Karpas-422 (cell line): Measurements from ENCODE around the gene ZGLP1. TPM values are rescaled to one million over a fixed set of nuclear protein-coding genes. Genes with fewer than 3 reads are reported as not detected.

Experiments used
- DNase-seq: peaks from one replicate; pipeline ENCODE4 v3.0.0-alpha.2; 2015
- H2AFZ ChIP-seq: fragments of 200-600 bp; sonication (generic); 2 replicates; pipeline ENCODE4 v1.6.1; 2014; ENCODE audit warnings: antibody characterized with exemption, low read length, mixed read lengths
- H3K27ac ChIP-seq: fragments of 200-600 bp; sonication (generic); 2 replicates; pipeline ENCODE4 v1.5.1; 2014; ENCODE audit warnings: mild to moderate bottlenecking, low read length, moderate library complexity
- H3K27me3 ChIP-seq: fragments of 200-600 bp; sonication (generic); 2 replicates; pipeline ENCODE4 v1.6.1; 2014; ENCODE audit warnings: low read length, mixed read lengths
- H3K36me3 ChIP-seq: fragments of 200-600 bp; sonication (generic); 2 replicates; pipeline ENCODE4 v1.6.1; 2014; ENCODE audit warnings: low read length, mixed read lengths; ENCODE audit not compliant: insufficient read depth
- H3K4me1 ChIP-seq: fragments of 200-600 bp; sonication (generic); 2 replicates; pipeline ENCODE4 v1.6.1; 2014; ENCODE audit warnings: mild to moderate bottlenecking, low read length, mixed read lengths
- H3K4me2 ChIP-seq: fragments of 200-600 bp; sonication (generic); 2 replicates; pipeline ENCODE4 v1.6.1; 2014; ENCODE audit warnings: low read length, low read depth, mild to moderate bottlenecking; ENCODE audit not compliant: poor library complexity, severe bottlenecking
- H3K4me3 ChIP-seq: fragments of 200-600 bp; sonication (generic); 2 replicates; pipeline ENCODE4 v1.5.1; 2014; ENCODE audit warnings: mild to moderate bottlenecking, antibody characterized with exemption, low read length, mixed read lengths
- H3K79me2 ChIP-seq: fragments of 200-600 bp; sonication (generic); 2 replicates; pipeline ENCODE4 v1.6.1; 2014; ENCODE audit warnings: mild to moderate bottlenecking, low read length, mixed read lengths
- H3K9ac ChIP-seq: fragments of 200-600 bp; sonication (generic); 2 replicates; pipeline ENCODE4 v1.6.0; 2014; ENCODE audit warnings: low read length
- H3K9me2 ChIP-seq: fragments of 200-600 bp; sonication (generic), shearing (Covaris generic); replicated peaks from 2 replicates; pipeline ENCODE4 v1.6.0; 2014; ENCODE audit warnings: mild to moderate bottlenecking, low read length, moderate library complexity; ENCODE audit not compliant: insufficient read depth
- H3K9me3 ChIP-seq: fragments of 300-700, 200-600 bp; sonication (generic); 2 replicates; pipeline ENCODE4 v1.6.1; 2014; ENCODE audit warnings: low read length, mixed read lengths
- H4K20me1 ChIP-seq: fragments of 200-600 bp; sonication (generic); 2 replicates; pipeline ENCODE4 v1.6.1; 2014; ENCODE audit warnings: mild to moderate bottlenecking, antibody characterized with exemption, low read length, low read depth; ENCODE audit not compliant: insufficient read depth
- total RNA-seq: library from RNA; depleted of rRNA; stranded (reverse); fragments of >200 nt; shearing (Covaris generic); gene quantifications from 2 replicates; pipeline ENCODE4 v1.2.3, GENCODE V29; 2014; ENCODE audit warnings: low replicate concordance

ZGLP1 gene
- total RNA-seq, 1 experiment from 2014 or later = 5.3 TPM

- no peaks in the 10 kb centered on the region for H3K79me2 ChIP-seq
- no peak for DNase-seq
- H2AFZ ChIP-seq = no peak overlapping the region
- no peaks in the 10 kb centered on the region for H3K36me3 ChIP-seq
- H3K27me3 ChIP-seq = no peaks in the 10 kb centered on the region
- no peaks in the 10 kb centered on the region for H3K9me3 ChIP-seq
- no peak overlapping the region for H3K4me2 ChIP-seq
- no peaks in the 10 kb centered on the region for H3K9me2 ChIP-seq
- H3K9ac ChIP-seq = no peak overlapping the region
- no peak overlapping the region for H3K4me3 ChIP-seq
- H3K27ac ChIP-seq = no peak overlapping the region
- peaks cover 32% of the 10 kb centered on the region for H3K4me1 ChIP-seq
- H4K20me1 ChIP-seq = no peaks in the 10 kb centered on the region
Observed at GRCh38 chr19:10292789-10293636, 16.6 kb downstream of the ZGLP1 start.

GRCh38 chr19:10292206-10292788 is 17.3 kb downstream of the ZGLP1 start:
- Histone ChIP-seq H3K9ac (no peak overlapping the region), H3K4me3 (no peak overlapping the region), H3K79me2 (no peaks in the 10 kb centered on the region), H4K20me1 (no peaks in the 10 kb centered on the region), H3K36me3 (no peaks in the 10 kb centered on the region), H3K27ac (no peak overlapping the region), H2AFZ (no peak overlapping the region), H3K27me3 (no peaks in the 10 kb centered on the region), H3K4me1 (peaks cover 33% of the 10 kb centered on the region), H3K4me2 (no peak overlapping the region), H3K9me3 (no peaks in the 10 kb centered on the region), H3K9me2 (no peaks in the 10 kb centered on the region)
- peak; percentile 82 for DNase-seq

- H2AFZ ChIP-seq = no peak overlapping the region
- DNase-seq = no peak
- H3K36me3 ChIP-seq = no peaks in the 10 kb centered on the region
- H3K9ac ChIP-seq = no peak overlapping the region
- peaks cover 38% of the 10 kb centered on the region for H3K4me1 ChIP-seq
- no peak overlapping the region for H3K27ac ChIP-seq
- no peak overlapping the region for H3K4me2 ChIP-seq
- no peaks in the 10 kb centered on the region for H4K20me1 ChIP-seq
- H3K4me3 ChIP-seq = no peak overlapping the region
- no peaks in the 10 kb centered on the region for H3K9me2 ChIP-seq
- H3K9me3 ChIP-seq = no peaks in the 10 kb centered on the region
- H3K79me2 ChIP-seq = no peaks in the 10 kb centered on the region
- H3K27me3 ChIP-seq = no peaks in the 10 kb centered on the region
Observed at GRCh38 chr19:10291554-10292205, 17.9 kb downstream of the ZGLP1 start.

GRCh38 chr19:10290876-10291553 is 18.6 kb downstream of the ZGLP1 start:
- Histone ChIP-seq H3K27ac (no peak overlapping the region), H3K4me3 (no peak overlapping the region), H3K9ac (no peak overlapping the region), H3K4me1 (peaks cover 38% of the 10 kb centered on the region), H3K9me2 (no peaks in the 10 kb centered on the region), H4K20me1 (no peaks in the 10 kb centered on the region), H3K79me2 (no peaks in the 10 kb centered on the region), H3K27me3 (no peaks in the 10 kb centered on the region), H2AFZ (no peak overlapping the region), H3K4me2 (peak overlapping the region; percentile 76), H3K36me3 (no peaks in the 10 kb centered on the region), H3K9me3 (no peaks in the 10 kb centered on the region)
- no peak for DNase-seq

GRCh38 chr19:10290357-10290875 is 19.2 kb downstream of the ZGLP1 start:
- H3K79me2 ChIP-seq = no peaks in the 10 kb centered on the region
- peak overlapping the region; percentile 79 for H3K9ac ChIP-seq

GRCh38 chr19:10289836-10290356 is 19.7 kb downstream of the ZGLP1 start, which contains the start of gene ICAM5:
Gene ICAM5, plus strand, starts transcription at chr19:10289952. Its CDS starts 92 bp downstream, at chr19:10290044.
- H4K20me1 ChIP-seq = no peaks in the 10 kb centered on the region
- DNase-seq = peak; percentile 59
- no peaks in the 10 kb centered on the region for H3K36me3 ChIP-seq
- peaks cover 30% of the 10 kb centered on the region for H3K4me1 ChIP-seq
- H3K9me3 ChIP-seq = no peaks in the 10 kb centered on the region
- H2AFZ ChIP-seq = peak within 1 kb of the TSS; percentile 93
- H3K4me2 ChIP-seq = peak within 1 kb of the TSS; percentile 76
- H3K9me2 ChIP-seq = no peaks in the 10 kb centered on the region
- H3K9ac ChIP-seq = peak within 1 kb of the TSS; percentile 79
- peak within 1 kb of the TSS; percentile 68 for H3K4me3 ChIP-seq
- peak within 1 kb of the TSS; percentile 50 for H3K27ac ChIP-seq
- no peaks in the 10 kb centered on the region for H3K79me2 ChIP-seq
- H3K27me3 ChIP-seq = no peaks in the 10 kb centered on the region

More at GRCh38 chr19:10290357-10290875, 19.2 kb downstream of the ZGLP1 start:
- Histone ChIP-seq H4K20me1 (no peaks in the 10 kb centered on the region), H3K4me1 (peaks cover 33% of the 10 kb centered on the region), H3K36me3 (no peaks in the 10 kb centered on the region), H3K4me2 (peak overlapping the region; percentile 76), H3K9me2 (no peaks in the 10 kb centered on the region), H3K4me3 (peak overlapping the region; percentile 68), H3K27me3 (no peaks in the 10 kb centered on the region), H3K27ac (no peak overlapping the region), H2AFZ (no peak overlapping the region), H3K9me3 (no peaks in the 10 kb centered on the region)
- no peak for DNase-seq

GRCh38 chr19:10289167-10289835 is 20.3 kb downstream of the ZGLP1 start:
- H3K9me3 ChIP-seq = no peaks in the 10 kb centered on the region
- H3K27me3 ChIP-seq = no peaks in the 10 kb centered on the region
- no peaks in the 10 kb centered on the region for H3K36me3 ChIP-seq
- H3K27ac ChIP-seq = peak overlapping the region; percentile 50
- peak overlapping the region; percentile 79 for H3K9ac ChIP-seq
- no peaks in the 10 kb centered on the region for H3K9me2 ChIP-seq
- peak overlapping the region; percentile 93 for H2AFZ ChIP-seq
- no peaks in the 10 kb centered on the region for H4K20me1 ChIP-seq
- H3K79me2 ChIP-seq = no peaks in the 10 kb centered on the region
- peak overlapping the region; percentile 76 for H3K4me2 ChIP-seq
- H3K4me3 ChIP-seq = peak overlapping the region; percentile 68
- peaks cover 30% of the 10 kb centered on the region for H3K4me1 ChIP-seq
- peak; percentile 97 for DNase-seq
